GM12864 (cell line): ENCODE data around the gene ZNF543.

Source experiments
- DNase-seq: peaks from one replicate; pipeline ENCODE4 v3.0.0-alpha.2; 2011; ENCODE audit warnings: low read depth
- H3K4me3 ChIP-seq: 2 replicates; pipeline ENCODE4 v1.5.1; 2011; ENCODE audit warnings: mild to moderate bottlenecking, low read depth, low read length, control low read depth
- TF ChIP-seq, protein P1 (sequence below): IDR thresholded peaks from 2 replicates; pipeline ENCODE4 v1.5.1; 2011; ENCODE audit warnings: low read depth, mild to moderate bottlenecking, moderate library complexity, low read length, control low read depth, inconsistent platforms; ENCODE audit errors: missing control alignments

ZNF543 gene

DNA sequence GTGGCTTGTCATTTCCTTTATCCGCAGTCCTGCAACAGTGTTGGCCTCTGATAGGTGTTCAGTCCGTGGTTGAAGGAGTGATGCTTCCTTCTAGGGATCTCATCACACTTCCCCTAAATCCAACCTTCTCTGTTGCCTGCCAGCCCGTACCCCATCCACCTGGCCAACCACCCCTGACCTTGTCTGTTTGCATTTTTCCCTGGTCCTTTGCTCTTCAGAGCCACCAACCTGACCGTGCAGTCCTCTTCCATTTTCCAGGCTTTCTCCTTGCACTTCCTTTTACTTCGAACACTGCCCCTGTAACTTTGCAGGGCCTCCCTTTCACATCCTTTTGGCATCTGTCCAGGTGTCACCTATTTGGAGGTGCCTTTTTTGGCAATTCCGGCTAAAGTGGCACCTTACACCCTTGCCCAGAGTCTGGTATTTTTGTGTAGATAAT is 39.3 kb upstream of the ZNF543 start:
- no peak for DNase-seq
- TF ChIP-seq, protein P1, sequence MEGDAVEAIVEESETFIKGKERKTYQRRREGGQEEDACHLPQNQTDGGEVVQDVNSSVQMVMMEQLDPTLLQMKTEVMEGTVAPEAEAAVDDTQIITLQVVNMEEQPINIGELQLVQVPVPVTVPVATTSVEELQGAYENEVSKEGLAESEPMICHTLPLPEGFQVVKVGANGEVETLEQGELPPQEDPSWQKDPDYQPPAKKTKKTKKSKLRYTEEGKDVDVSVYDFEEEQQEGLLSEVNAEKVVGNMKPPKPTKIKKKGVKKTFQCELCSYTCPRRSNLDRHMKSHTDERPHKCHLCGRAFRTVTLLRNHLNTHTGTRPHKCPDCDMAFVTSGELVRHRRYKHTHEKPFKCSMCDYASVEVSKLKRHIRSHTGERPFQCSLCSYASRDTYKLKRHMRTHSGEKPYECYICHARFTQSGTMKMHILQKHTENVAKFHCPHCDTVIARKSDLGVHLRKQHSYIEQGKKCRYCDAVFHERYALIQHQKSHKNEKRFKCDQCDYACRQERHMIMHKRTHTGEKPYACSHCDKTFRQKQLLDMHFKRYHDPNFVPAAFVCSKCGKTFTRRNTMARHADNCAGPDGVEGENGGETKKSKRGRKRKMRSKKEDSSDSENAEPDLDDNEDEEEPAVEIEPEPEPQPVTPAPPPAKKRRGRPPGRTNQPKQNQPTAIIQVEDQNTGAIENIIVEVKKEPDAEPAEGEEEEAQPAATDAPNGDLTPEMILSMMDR: no peak
- H3K4me3 ChIP-seq: peak overlapping the region; percentile 89

GRCh38 chr19:57282011-57282643 is 38.1 kb upstream of the ZNF543 start:
- no peak for DNase-seq
- TF ChIP-seq, protein P1: no peak

GRCh38 chr19:57288373-57288772 is 31.9 kb upstream of the ZNF543 start:
- TF ChIP-seq, protein P1: no peak
- no peak for DNase-seq
- H3K4me3 ChIP-seq: no peak overlapping the region

More at GRCh38 chr19:57282011-57282643, 38.1 kb upstream of the ZNF543 start:
- peak overlapping the region; percentile 89 for H3K4me3 ChIP-seq

GRCh38 chr19:57290970-57291369 is 29.3 kb upstream of the ZNF543 start:
- no peak overlapping the region for H3K4me3 ChIP-seq
- TF ChIP-seq, protein P1: no peak
- DNase-seq: no peak

- DNase-seq: no peak
- H3K4me3 ChIP-seq: no peak overlapping the region
- TF ChIP-seq, protein P1: no peak
Observed at GRCh38 chr19:57292547-57292946, 27.7 kb upstream of the ZNF543 start.

DNA sequence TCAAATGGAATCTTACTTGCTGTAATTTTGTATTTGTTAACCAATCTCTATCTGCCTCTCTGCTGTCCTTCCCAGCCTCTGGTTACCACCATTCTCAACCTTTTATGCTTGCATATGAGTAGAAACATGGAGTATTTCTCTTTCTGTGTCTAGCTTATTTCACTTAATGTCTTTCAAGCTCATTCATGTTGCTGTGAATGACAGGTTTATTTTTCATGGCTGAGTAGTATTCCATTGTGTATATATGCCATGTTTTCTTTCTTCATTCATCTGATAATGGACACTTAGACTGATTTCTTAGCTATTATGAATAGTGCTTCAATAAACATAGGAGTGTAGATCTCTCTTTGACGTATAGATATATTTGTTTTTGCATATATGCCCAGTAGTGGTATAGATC is 26.6 kb upstream of the ZNF543 start:
- no peak overlapping the region for H3K4me3 ChIP-seq
- DNase-seq: no peak
- TF ChIP-seq, protein P1: no peak

DNA sequence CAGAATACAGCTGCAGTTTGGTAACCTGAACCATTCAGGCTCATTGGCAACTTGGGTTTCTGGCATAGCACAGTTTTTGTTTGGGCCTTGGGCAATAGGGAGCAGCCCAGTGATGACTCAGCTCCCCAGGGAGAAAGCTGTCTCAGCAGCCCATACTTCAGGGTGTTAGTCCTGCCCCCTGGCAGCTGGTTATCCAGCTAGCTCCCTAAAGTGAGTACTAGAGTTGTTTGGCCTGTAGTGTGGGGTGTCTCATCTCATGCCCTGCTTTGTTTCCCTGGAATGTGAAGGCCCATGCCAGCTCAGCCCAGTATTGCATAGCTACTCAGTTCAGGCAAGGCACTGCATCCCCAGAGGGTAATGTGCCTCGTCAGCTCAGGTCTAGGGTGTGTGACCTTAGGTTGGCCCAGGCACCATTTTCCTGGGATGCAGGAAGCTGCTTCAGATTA is 18.2 kb upstream of the ZNF543 start:
- no peak for DNase-seq

More for the DNA sequence above, 18.2 kb upstream of the ZNF543 start:
- TF ChIP-seq, protein P1: no peak
- no peak overlapping the region for H3K4me3 ChIP-seq
